Measurements from ENCODE around the gene C2orf92. TPM values are rescaled to one million over a fixed set of nuclear protein-coding genes. Genes with fewer than 3 reads are reported as not detected.

Gene C2orf92
- polyA plus RNA-seq, 3 donors: 7.9 TPM; not detected in 2

DNA sequence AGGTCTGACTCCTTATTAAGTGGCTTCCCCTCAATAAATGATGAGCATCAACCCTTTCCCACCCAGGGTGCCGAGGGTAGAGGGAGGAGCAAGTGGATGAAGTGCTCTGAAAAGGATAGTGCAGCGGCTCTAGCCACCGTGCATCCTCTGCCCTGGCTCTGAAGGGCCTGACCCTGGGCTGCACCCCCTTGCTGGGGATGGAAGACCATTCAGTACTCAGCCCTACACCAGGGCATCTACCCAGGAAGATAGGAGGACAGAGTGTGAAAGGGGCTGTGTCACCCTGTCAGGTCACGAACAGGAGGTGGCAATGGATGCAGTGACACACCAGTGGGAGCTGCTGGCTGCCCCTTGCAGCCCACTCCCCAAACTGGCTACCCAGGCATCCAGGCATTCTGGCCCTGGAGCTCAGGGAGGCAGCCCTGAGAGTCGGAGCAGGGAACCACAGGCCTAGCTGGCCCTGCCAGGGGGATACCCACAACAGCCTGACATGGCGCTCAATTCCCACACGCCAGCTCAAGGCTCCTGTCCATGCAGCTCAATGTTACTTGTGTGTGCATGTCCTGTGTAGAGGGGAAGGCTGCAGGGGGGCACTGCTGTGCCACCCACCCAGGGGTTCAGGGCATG, 13.3 kb upstream of the C2orf92 start:
- Mint-ChIP-seq H3K27ac (no peak overlapping the region), H3K9me3 (peaks cover 0 to 4% (median 2%) of the 10 kb centered on the region in 7 donors), H3K36me3 (peaks cover 40 to 57% of the 10 kb centered on the region in 2 donors), H3K4me3 (no peak overlapping the region), H3K27me3 (ENCODE audit: low read depth in 3 of 3) (peaks cover 0 to 2% (median 0%) of the 10 kb centered on the region in 3 donors), H3K4me1 (peaks cover 14% of the 10 kb centered on the region)
- Histone ChIP-seq H3K79me2 (ENCODE audit: insufficient read depth, low read length) (peaks cover 10% of the 10 kb centered on the region), H3K4me2 (replicated peaks; ENCODE audit: extremely low read depth, low read length, poor library complexity, severe bottlenecking) (no peak overlapping the region), H3K27ac (ENCODE audit: low read depth in 1 of 2, low read length in 2 of 2) (no peak overlapping the region), H3K27me3 (ENCODE audit: control insufficient read depth in 2 of 2, insufficient read depth in 2 of 2, low read length in 2 of 2) (no peaks in the 10 kb centered on the region), H3K4me3 (replicated peaks in 1 of 3; ENCODE audit: low read depth in 2 of 3, low read length in 3 of 3) (no peak overlapping the region), H3K36me3 (replicated peaks in 1 of 2; ENCODE audit: control insufficient read depth in 1 of 2, insufficient read depth in 2 of 2, low read length in 2 of 2) (peaks cover 42 to 57% of the 10 kb centered on the region in 2 donors), H2AFZ (ENCODE audit: insufficient read depth, low read depth, low read length, poor library complexity, severe bottlenecking) (no peak overlapping the region), H3K4me1 (ENCODE audit: control insufficient read depth in 1 of 2, insufficient read depth in 2 of 2, low read length in 2 of 2) (no peaks in the 10 kb centered on the region), H3K9me3 (replicated peaks in 1 of 2; ENCODE audit: control insufficient read depth in 1 of 2, insufficient read depth in 1 of 2, low read length in 2 of 2) (no peaks in the 10 kb centered on the region), H4K20me1 (ENCODE audit: insufficient read depth, low read length) (no peaks in the 10 kb centered on the region), H3K9ac (ENCODE audit: insufficient read depth, low read length, poor library complexity, severe bottlenecking) (no peak overlapping the region)
- TF ChIP-seq, protein P1, sequence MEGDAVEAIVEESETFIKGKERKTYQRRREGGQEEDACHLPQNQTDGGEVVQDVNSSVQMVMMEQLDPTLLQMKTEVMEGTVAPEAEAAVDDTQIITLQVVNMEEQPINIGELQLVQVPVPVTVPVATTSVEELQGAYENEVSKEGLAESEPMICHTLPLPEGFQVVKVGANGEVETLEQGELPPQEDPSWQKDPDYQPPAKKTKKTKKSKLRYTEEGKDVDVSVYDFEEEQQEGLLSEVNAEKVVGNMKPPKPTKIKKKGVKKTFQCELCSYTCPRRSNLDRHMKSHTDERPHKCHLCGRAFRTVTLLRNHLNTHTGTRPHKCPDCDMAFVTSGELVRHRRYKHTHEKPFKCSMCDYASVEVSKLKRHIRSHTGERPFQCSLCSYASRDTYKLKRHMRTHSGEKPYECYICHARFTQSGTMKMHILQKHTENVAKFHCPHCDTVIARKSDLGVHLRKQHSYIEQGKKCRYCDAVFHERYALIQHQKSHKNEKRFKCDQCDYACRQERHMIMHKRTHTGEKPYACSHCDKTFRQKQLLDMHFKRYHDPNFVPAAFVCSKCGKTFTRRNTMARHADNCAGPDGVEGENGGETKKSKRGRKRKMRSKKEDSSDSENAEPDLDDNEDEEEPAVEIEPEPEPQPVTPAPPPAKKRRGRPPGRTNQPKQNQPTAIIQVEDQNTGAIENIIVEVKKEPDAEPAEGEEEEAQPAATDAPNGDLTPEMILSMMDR (IDR thresholded peaks at IDR 0.05): no peak
- no peak for DNase-seq
- intact Hi-C loops (cut with micrococcal nuclease): no loop called here
- 100% methylated on average over 3 of the region's 7 CpGs for WGBS (ENCODE audit: insufficient coverage)

DNA sequence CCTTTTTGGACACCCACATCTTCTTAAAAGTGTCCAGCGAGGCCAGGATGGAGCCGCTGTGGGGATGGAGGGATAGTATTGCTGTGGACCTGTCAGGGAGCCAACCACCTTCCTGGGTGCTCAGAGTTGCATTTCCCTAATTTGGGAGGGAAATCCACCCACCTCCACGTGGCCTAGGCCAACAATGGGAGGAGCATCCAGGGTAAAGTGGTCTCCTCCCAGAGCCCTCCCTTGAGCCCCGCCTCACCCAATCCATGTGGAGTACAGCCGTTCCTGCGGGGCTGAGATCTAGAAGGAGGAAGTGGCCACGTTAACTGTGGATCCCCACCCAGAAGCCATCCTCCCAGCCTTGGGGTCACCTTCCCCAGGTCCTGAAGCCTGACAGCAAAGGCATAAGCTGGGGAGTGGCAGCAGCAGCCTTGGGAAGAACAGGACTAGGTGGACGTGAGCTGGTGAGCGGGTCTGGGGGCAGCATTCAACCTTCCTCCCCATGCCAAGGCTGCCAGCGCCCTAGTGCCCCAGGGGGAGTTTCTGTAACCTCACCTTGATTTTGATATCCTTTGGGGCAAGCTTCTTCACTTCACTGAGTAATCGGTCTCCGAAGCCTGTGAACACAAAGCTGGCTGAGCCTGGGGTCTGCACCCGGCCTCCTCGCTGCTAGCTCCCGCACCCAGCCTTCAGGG, 12.5 kb upstream of the C2orf92 start:
- Mint-ChIP-seq H3K27ac (peak overlapping the region in 3 of 7 donors; percentile 15 to 41 (median 30)), H3K4me1 (peaks cover 22% of the 10 kb centered on the region), H3K9me3 (peaks cover 0 to 4% (median 2%) of the 10 kb centered on the region in 7 donors), H3K4me3 (no peak overlapping the region), H3K36me3 (peaks cover 42 to 60% of the 10 kb centered on the region in 2 donors), H3K27me3 (ENCODE audit: low read depth in 3 of 3) (peaks cover 0 to 2% (median 2%) of the 10 kb centered on the region in 3 donors)
- H2AFZ ChIP-seq (ENCODE audit: insufficient read depth, low read depth, low read length, poor library complexity, severe bottlenecking): no peak overlapping the region
- no peak overlapping the region for H3K4me2 ChIP-seq (replicated peaks; ENCODE audit: extremely low read depth, low read length, poor library complexity, severe bottlenecking)
- TF ChIP-seq, protein P1 (IDR thresholded peaks at IDR 0.05): no peak
- H3K27me3 ChIP-seq (ENCODE audit: control insufficient read depth in 2 of 2, insufficient read depth in 2 of 2, low read length in 2 of 2): no peaks in the 10 kb centered on the region
- DNase-seq: no peak
- intact Hi-C loops (cut with micrococcal nuclease): no loop called here
- peaks cover 4% of the 10 kb centered on the region for H4K20me1 ChIP-seq (ENCODE audit: insufficient read depth, low read length)
- H3K4me3 ChIP-seq (replicated peaks in 1 of 3; ENCODE audit: low read depth in 2 of 3, low read length in 3 of 3): no peak overlapping the region
- no peaks in the 10 kb centered on the region for H3K9me3 ChIP-seq (replicated peaks in 1 of 2; ENCODE audit: control insufficient read depth in 1 of 2, insufficient read depth in 1 of 2, low read length in 2 of 2)
- H3K79me2 ChIP-seq (ENCODE audit: insufficient read depth, low read length): peaks cover 18% of the 10 kb centered on the region
- no peak overlapping the region for H3K9ac ChIP-seq (ENCODE audit: insufficient read depth, low read length, poor library complexity, severe bottlenecking)
- no peak overlapping the region for H3K27ac ChIP-seq (ENCODE audit: low read depth in 1 of 2, low read length in 2 of 2)
- peaks cover 2 to 3% of the 10 kb centered on the region in 2 donors for H3K4me1 ChIP-seq (ENCODE audit: control insufficient read depth in 1 of 2, insufficient read depth in 2 of 2, low read length in 2 of 2)
- H3K36me3 ChIP-seq (replicated peaks in 1 of 2; ENCODE audit: control insufficient read depth in 1 of 2, insufficient read depth in 2 of 2, low read length in 2 of 2): peaks cover 42 to 57% of the 10 kb centered on the region in 2 donors
- 90% methylated on average over 9 of the region's 15 CpGs for WGBS (ENCODE audit: insufficient coverage)
